Measurements from ENCODE around the gene TFAP2D.

GRCh38 chr6:50720623-50721022 lies 7.3 kb downstream of the TFAP2D start:
- TF ChIP-seq, protein P1, sequence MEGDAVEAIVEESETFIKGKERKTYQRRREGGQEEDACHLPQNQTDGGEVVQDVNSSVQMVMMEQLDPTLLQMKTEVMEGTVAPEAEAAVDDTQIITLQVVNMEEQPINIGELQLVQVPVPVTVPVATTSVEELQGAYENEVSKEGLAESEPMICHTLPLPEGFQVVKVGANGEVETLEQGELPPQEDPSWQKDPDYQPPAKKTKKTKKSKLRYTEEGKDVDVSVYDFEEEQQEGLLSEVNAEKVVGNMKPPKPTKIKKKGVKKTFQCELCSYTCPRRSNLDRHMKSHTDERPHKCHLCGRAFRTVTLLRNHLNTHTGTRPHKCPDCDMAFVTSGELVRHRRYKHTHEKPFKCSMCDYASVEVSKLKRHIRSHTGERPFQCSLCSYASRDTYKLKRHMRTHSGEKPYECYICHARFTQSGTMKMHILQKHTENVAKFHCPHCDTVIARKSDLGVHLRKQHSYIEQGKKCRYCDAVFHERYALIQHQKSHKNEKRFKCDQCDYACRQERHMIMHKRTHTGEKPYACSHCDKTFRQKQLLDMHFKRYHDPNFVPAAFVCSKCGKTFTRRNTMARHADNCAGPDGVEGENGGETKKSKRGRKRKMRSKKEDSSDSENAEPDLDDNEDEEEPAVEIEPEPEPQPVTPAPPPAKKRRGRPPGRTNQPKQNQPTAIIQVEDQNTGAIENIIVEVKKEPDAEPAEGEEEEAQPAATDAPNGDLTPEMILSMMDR (IDR thresholded peaks at IDR 0.05 in 8 of 11, conservative IDR thresholded peaks at IDR 0.05 in 3 of 11) = no peak
- TF ChIP-seq POLR2AphosphoS5 (IDR thresholded peaks at IDR 0.05) = no peak
- TF ChIP-seq POLR2A (IDR thresholded peaks at IDR 0.05) = no peak
